NT2/D1 (cell line): ENCODE data around the gene USP27X.

Experiments used
- DNase-seq: peaks from one replicate; pipeline ENCODE4 v3.0.0-alpha.2; 2011; ENCODE audit warnings: low read depth, low spot score
- H3K27me3 ChIP-seq: 2 replicates; pipeline ENCODE4 v1.6.0; 2011; ENCODE audit warnings: mild to moderate bottlenecking; ENCODE audit not compliant: insufficient read length, insufficient read depth
- H3K36me3 ChIP-seq: 2 replicates; pipeline ENCODE4 v1.6.1; 2011; ENCODE audit warnings: mild to moderate bottlenecking, low read length, mixed read lengths; ENCODE audit not compliant: insufficient read depth, insufficient read length
- H3K4me1 ChIP-seq: 2 replicates; pipeline ENCODE4 v1.5.1; 2011; ENCODE audit not compliant: insufficient read depth, insufficient read length
- H3K4me3 ChIP-seq: 2 replicates; pipeline ENCODE4 v1.5.1; 2011; ENCODE audit warnings: low read depth; ENCODE audit not compliant: insufficient read length
- H3K9ac ChIP-seq: 2 replicates; pipeline ENCODE4 v1.6.0; 2011; ENCODE audit warnings: low read depth; ENCODE audit not compliant: insufficient read length
- H3K9me3 ChIP-seq: 2 replicates; pipeline ENCODE4 v1.5.1; 2011; ENCODE audit warnings: mild to moderate bottlenecking, low read length; ENCODE audit not compliant: insufficient read depth
- SUZ12 ChIP-seq: IDR thresholded peaks from 2 replicates; pipeline ENCODE4 v1.6.1; 2011; ENCODE audit not compliant: insufficient read length, insufficient read depth; ENCODE audit errors: extremely low read depth
- YY1 ChIP-seq: IDR thresholded peaks from 2 replicates; pipeline ENCODE4 v1.6.1; 2011; ENCODE audit not compliant: insufficient read length, insufficient read depth
- ZNF274 ChIP-seq: IDR thresholded peaks from 2 replicates; pipeline ENCODE4 v1.6.1; 2011; ENCODE audit warnings: mild to moderate bottlenecking, low read depth, low read length

The USP27X gene

GRCh38 chrX:49868739-49869138 lies 10.5 kb upstream of the USP27X start:
- Histone ChIP-seq H3K9me3 (no peaks in the 10 kb centered on the region), H3K9ac (no peak overlapping the region), H3K4me3 (no peak overlapping the region), H3K27me3 (no peaks in the 10 kb centered on the region), H3K4me1 (no peaks in the 10 kb centered on the region), H3K36me3 (no peaks in the 10 kb centered on the region)
- DNase-seq = no peak
- no peak for TF ChIP-seq YY1
- TF ChIP-seq SUZ12 = no peak
- no peak for TF ChIP-seq ZNF274

- TF ChIP-seq SUZ12 (no peak), ZNF274 (no peak), YY1 (no peak)
- no peak for DNase-seq
- no peak overlapping the region for H3K9ac ChIP-seq
Observed at GRCh38 chrX:49876750-49877149, 2.5 kb upstream of the USP27X start.

GRCh38 chrX:49877397-49878101 lies 1.7 kb upstream of the USP27X start:
- Histone ChIP-seq H3K36me3 (peaks cover 15% of the 10 kb centered on the region), H3K4me3 (no peak overlapping the region), H3K27me3 (no peaks in the 10 kb centered on the region), H3K4me1 (peaks cover 4% of the 10 kb centered on the region), H3K9me3 (no peaks in the 10 kb centered on the region), H3K9ac (no peak overlapping the region)
- TF ChIP-seq YY1 (no peak), ZNF274 (no peak), SUZ12 (no peak)
- DNase-seq = no peak

More at GRCh38 chrX:49876750-49877149, 2.5 kb upstream of the USP27X start:
- peaks cover 4% of the 10 kb centered on the region for H3K4me1 ChIP-seq
- H3K27me3 ChIP-seq = no peaks in the 10 kb centered on the region
- peaks cover 13% of the 10 kb centered on the region for H3K36me3 ChIP-seq
- H3K4me3 ChIP-seq = no peak overlapping the region
- no peaks in the 10 kb centered on the region for H3K9me3 ChIP-seq

- Histone ChIP-seq H3K4me1 (peaks cover 4% of the 10 kb centered on the region), H3K9me3 (no peaks in the 10 kb centered on the region), H3K36me3 (peaks cover 20% of the 10 kb centered on the region), H3K27me3 (no peaks in the 10 kb centered on the region), H3K4me3 (peak overlapping the region; percentile 64), H3K9ac (peak overlapping the region; percentile 80)
- no peak for DNase-seq
- TF ChIP-seq SUZ12 = no peak
- TF ChIP-seq YY1 = no peak
- TF ChIP-seq ZNF274 = no peak
Observed at GRCh38 chrX:49878128-49878833, 1.0 kb upstream of the USP27X start.

GRCh38 chrX:49879656-49880277 lies 483 bp downstream of the USP27X start:
- Histone ChIP-seq H3K9me3 (no peaks in the 10 kb centered on the region), H3K4me3 (peak overlapping the region; percentile 64), H3K4me1 (peaks cover 4% of the 10 kb centered on the region), H3K36me3 (peaks cover 22% of the 10 kb centered on the region), H3K27me3 (no peaks in the 10 kb centered on the region), H3K9ac (peak overlapping the region; percentile 83)
- no peak for DNase-seq
- TF ChIP-seq ZNF274 (no peak), SUZ12 (no peak), YY1 (no peak)

- TF ChIP-seq YY1 (no peak), SUZ12 (no peak), ZNF274 (no peak)
- H3K4me1 ChIP-seq = peaks cover 4% of the 10 kb centered on the region
- H3K9ac ChIP-seq = no peak overlapping the region
- no peaks in the 10 kb centered on the region for H3K9me3 ChIP-seq
- H3K4me3 ChIP-seq = no peak overlapping the region
- H3K36me3 ChIP-seq = peaks cover 22% of the 10 kb centered on the region
- H3K27me3 ChIP-seq = no peaks in the 10 kb centered on the region
- DNase-seq = no peak
Observed at GRCh38 chrX:49880668-49881067, 1.4 kb downstream of the USP27X start.

- DNase-seq = peak; percentile 68
Observed at GRCh38 chrX:49884290-49884862, 5.1 kb downstream of the USP27X start.

More at GRCh38 chrX:49884290-49884862, 5.1 kb downstream of the USP27X start:
- H3K4me3 ChIP-seq = no peak overlapping the region
- H3K36me3 ChIP-seq = peaks cover 22% of the 10 kb centered on the region
- H3K9me3 ChIP-seq = no peaks in the 10 kb centered on the region
- H3K9ac ChIP-seq = no peak overlapping the region
- H3K4me1 ChIP-seq = no peaks in the 10 kb centered on the region
- TF ChIP-seq ZNF274 (no peak), YY1 (no peak), SUZ12 (no peak)
- no peaks in the 10 kb centered on the region for H3K27me3 ChIP-seq
